ENCODE data around the gene GUK1. TPM values are rescaled to one million over a fixed set of nuclear protein-coding genes. Genes with fewer than 3 reads are reported as not detected.
"Not testable (repeated sequence)": the region's sequence is repeated elsewhere in the genome, so short reads cannot be mapped to it uniquely, and the experiment has no call there.

The GUK1 gene
- total and polyA plus RNA-seq, 2 of the 4 experiments (the other 2 are of a cell fraction) = 465 to 548 TPM

DNA sequence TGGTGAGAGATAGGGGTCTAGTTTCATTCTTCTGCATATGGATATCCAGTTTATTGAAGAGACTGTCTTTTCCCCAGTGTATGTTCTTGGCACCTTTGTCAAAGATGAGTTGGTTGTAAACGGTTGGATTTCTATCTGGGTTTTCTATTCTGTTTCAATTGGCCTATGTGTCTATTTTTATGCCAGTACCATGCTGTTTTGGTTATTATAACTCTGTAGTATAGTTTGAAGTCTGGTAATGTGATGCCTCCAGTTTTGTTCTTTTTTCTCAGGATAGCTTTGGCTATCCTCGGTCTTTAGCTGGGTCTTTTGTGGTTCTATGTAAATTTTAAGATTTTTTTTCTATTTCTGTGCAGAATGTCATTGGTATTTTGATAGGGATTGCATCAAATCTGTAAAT lies 48.2 kb downstream of the GUK1 start:
- H3K27me3 ChIP-seq (ENCODE audit: control insufficient read depth, insufficient read depth, low read length); H3K79me1 ChIP-seq (ENCODE audit: low read depth in 1 of 2, low read length in 2 of 2); H3K4me1 ChIP-seq (ENCODE audit: control insufficient read depth, insufficient read depth, low read length); H2AK9ac ChIP-seq (replicated peaks; ENCODE audit: low read depth, low read length, poor library complexity); BruUV-seq (replicated peaks); in situ Hi-C loops (cut with MboI; ENCODE audit: low sequenced_read_pairs); H2BK5ac ChIP-seq (ENCODE audit: low read depth, low read length, poor library complexity, severe bottlenecking); H4K91ac ChIP-seq (ENCODE audit: insufficient read depth, low read depth, low read length); H3K56ac ChIP-seq (ENCODE audit: extremely low read depth, insufficient read depth, low read length); DNase-seq; H4K8ac ChIP-seq (ENCODE audit: low read depth in 2 of 2, low read length in 2 of 2); H3K4me3 ChIP-seq (ENCODE audit: insufficient read depth, low read depth, low read length); ATAC-seq (ENCODE audit: low read depth); H3K14ac ChIP-seq (replicated peaks; ENCODE audit: low read depth, low read length); H3K4me2 ChIP-seq (ENCODE audit: low read depth, low read length); H3K36me3 ChIP-seq (ENCODE audit: control insufficient read depth, insufficient read depth, low read length); H3K4ac ChIP-seq (ENCODE audit: low read depth, low read length); H3K9me1 ChIP-seq (ENCODE audit: insufficient read depth, low read length); intact Hi-C loops (cut with micrococcal nuclease); H3K18ac ChIP-seq (ENCODE audit: low read depth, low read length); H4K20me1 ChIP-seq (ENCODE audit: insufficient read depth, low read length); H3K9ac ChIP-seq (ENCODE audit: low read depth, low read length); H3K23ac ChIP-seq (ENCODE audit: low read depth, low read length); H4K5ac ChIP-seq (ENCODE audit: low read depth, low read length); POLR2A ChIA-PET (ENCODE audit: unreplicated experiment); H3K9me3 ChIP-seq (ENCODE audit: control insufficient read depth, insufficient read depth, low read length); H2BK15ac ChIP-seq (ENCODE audit: low read depth, low read length); H2AK5ac ChIP-seq (ENCODE audit: low read depth, low read length); H3K27ac ChIP-seq (ENCODE audit: insufficient read depth, low read length); H2BK120ac ChIP-seq (ENCODE audit: low read depth, low read length); H2BK20ac ChIP-seq (ENCODE audit: low read depth, low read length); dilution Hi-C loops (cut with HindIII; ENCODE audit: low sequenced_read_pairs, unreplicated experiment); H2AFZ ChIP-seq (replicated peaks; ENCODE audit: low read length, poor library complexity): not testable (repeated sequence)
- CTCF ChIA-PET = interaction anchor here (1.1 kb wide), 1 partner anchor 12 kb away, joined by 3 read pairs; no protein-coding TSS in a partner anchor
- WGBS, 2 experiments (ENCODE audit: extremely low coverage in 2 of 2, insufficient read length in 1 of 2) = no CpG with 5 or more reads among the region's 2 CpGs
